Measurements from ENCODE around the gene C10orf90. TPM values are rescaled to one million over a fixed set of nuclear protein-coding genes. Genes with fewer than 3 reads are reported as not detected.

The C10orf90 gene
- polyA plus RNA-seq, 6 donors from 2014 or later = not detected

- DNase-seq (no peak), ATAC-seq (ENCODE audit: low read depth in 2 of 2) (no peak)
- Mint-ChIP-seq H3K9me3 (peaks cover 0 to 3% (median 2%) of the 10 kb centered on the region in 7 donors), H3K27me3 (peaks cover 5 to 16% (median 8%) of the 10 kb centered on the region in 3 donors), H3K27ac (no peak overlapping the region), H3K36me3 (no peaks in the 10 kb centered on the region), H3K4me3 (no peak overlapping the region), H3K4me1 (no peaks in the 10 kb centered on the region)
These were observed 2.9 kb downstream of the C10orf90 start for GRCh38 chr10:126667568-126667967.

GRCh38 chr10:126665207-126665606, 5.3 kb downstream of the C10orf90 start:
- DNase-seq (no peak), ATAC-seq (ENCODE audit: low read depth in 2 of 2) (no peak)
- no peaks in the 10 kb centered on the region for H3K4me1 Mint-ChIP-seq
- H3K9me3 Mint-ChIP-seq = peaks cover 0 to 3% (median 0%) of the 10 kb centered on the region in 7 donors
- H3K36me3 Mint-ChIP-seq = no peaks in the 10 kb centered on the region
- no peak overlapping the region for H3K27ac Mint-ChIP-seq
- no peak overlapping the region for H3K4me3 Mint-ChIP-seq
- peaks cover 5 to 18% (median 8%) of the 10 kb centered on the region in 3 donors for H3K27me3 Mint-ChIP-seq

- Mint-ChIP-seq H3K27ac (no peak overlapping the region), H3K36me3 (no peaks in the 10 kb centered on the region), H3K9me3 (peaks cover 0 to 3% (median 0%) of the 10 kb centered on the region in 7 donors), H3K27me3 (peaks cover 8 to 18% (median 8%) of the 10 kb centered on the region in 3 donors), H3K4me1 (no peaks in the 10 kb centered on the region), H3K4me3 (peak overlapping the region in 1 of 8 donors; percentile 31)
- ATAC-seq (ENCODE audit: low read depth in 2 of 2) (no peak), DNase-seq (no peak)
These were observed 6.6 kb downstream of the C10orf90 start for GRCh38 chr10:126663880-126664279.

GRCh38 chr10:126663328-126663727, 7.2 kb downstream of the C10orf90 start:
- DNase-seq (no peak), ATAC-seq (ENCODE audit: low read depth in 2 of 2) (no peak)
- Mint-ChIP-seq H3K27ac (no peak overlapping the region), H3K27me3 (peaks cover 8 to 18% (median 8%) of the 10 kb centered on the region in 3 donors), H3K36me3 (no peaks in the 10 kb centered on the region), H3K9me3 (peaks cover 0 to 3% (median 0%) of the 10 kb centered on the region in 7 donors), H3K4me3 (no peak overlapping the region), H3K4me1 (no peaks in the 10 kb centered on the region)

- DNase-seq (no peak), ATAC-seq (ENCODE audit: low read depth in 2 of 2) (no peak)
- Mint-ChIP-seq H3K4me1 (no peaks in the 10 kb centered on the region), H3K4me3 (no peak overlapping the region), H3K27me3 (peaks cover 8 to 18% (median 8%) of the 10 kb centered on the region in 3 donors), H3K36me3 (no peaks in the 10 kb centered on the region), H3K27ac (no peak overlapping the region), H3K9me3 (peaks cover 0 to 3% (median 0%) of the 10 kb centered on the region in 7 donors)
These were observed 8.5 kb downstream of the C10orf90 start for GRCh38 chr10:126661841-126662515.

GRCh38 chr10:126661356-126661755, 9.1 kb downstream of the C10orf90 start:
- ATAC-seq (ENCODE audit: low read depth in 2 of 2) = no peak
- no peaks in the 10 kb centered on the region for H3K36me3 Mint-ChIP-seq
- no peak overlapping the region for H3K27ac Mint-ChIP-seq
- DNase-seq = no peak
- H3K4me3 Mint-ChIP-seq = no peak overlapping the region
- H3K9me3 Mint-ChIP-seq = peaks cover 0 to 3% (median 0%) of the 10 kb centered on the region in 7 donors
- H3K4me1 Mint-ChIP-seq = no peaks in the 10 kb centered on the region
- peaks cover 8 to 18% (median 8%) of the 10 kb centered on the region in 3 donors for H3K27me3 Mint-ChIP-seq

- Mint-ChIP-seq H3K9me3 (peaks cover 0 to 3% (median 0%) of the 10 kb centered on the region in 7 donors), H3K27me3 (peaks cover 4 to 13% (median 8%) of the 10 kb centered on the region in 3 donors), H3K36me3 (no peaks in the 10 kb centered on the region), H3K27ac (peak overlapping the region in 1 of 6 donors; percentile 44), H3K4me3 (no peak overlapping the region), H3K4me1 (no peaks in the 10 kb centered on the region)
- no peak for ATAC-seq (ENCODE audit: low read depth in 2 of 2)
- no peak for DNase-seq
These were observed 10.7 kb downstream of the C10orf90 start for GRCh38 chr10:126659750-126660149.

GRCh38 chr10:126658928-126659327, 11.6 kb downstream of the C10orf90 start:
- H3K36me3 Mint-ChIP-seq = no peaks in the 10 kb centered on the region
- peak overlapping the region in 1 of 6 donors; percentile 52 for H3K27ac Mint-ChIP-seq
- no peaks in the 10 kb centered on the region for H3K4me1 Mint-ChIP-seq
- H3K27me3 Mint-ChIP-seq = peaks cover 4 to 13% (median 8%) of the 10 kb centered on the region in 3 donors
- DNase-seq (no peak), ATAC-seq (ENCODE audit: low read depth in 2 of 2) (no peak)
- H3K9me3 Mint-ChIP-seq = peaks cover 0 to 3% (median 0%) of the 10 kb centered on the region in 7 donors
- no peak overlapping the region for H3K4me3 Mint-ChIP-seq

- H3K4me3 Mint-ChIP-seq = no peak overlapping the region
- no peak for DNase-seq
- no peaks in the 10 kb centered on the region for H3K36me3 Mint-ChIP-seq
- H3K27me3 Mint-ChIP-seq = peaks cover under 1 to 7% (median 2%) of the 10 kb centered on the region in 3 donors
- no peak for ATAC-seq (ENCODE audit: low read depth in 2 of 2)
- peaks cover 0 to 4% (median 0%) of the 10 kb centered on the region in 7 donors for H3K9me3 Mint-ChIP-seq
- H3K4me1 Mint-ChIP-seq = no peaks in the 10 kb centered on the region
- H3K27ac Mint-ChIP-seq = no peak overlapping the region
These were observed 15.9 kb downstream of the C10orf90 start for GRCh38 chr10:126654579-126654978.

GRCh38 chr10:126651467-126651866, 19.0 kb downstream of the C10orf90 start:
- ATAC-seq (ENCODE audit: low read depth in 2 of 2) (no peak), DNase-seq (no peak)
- Mint-ChIP-seq H3K27me3 (peaks cover 4 to 5% (median 5%) of the 10 kb centered on the region in 3 donors), H3K9me3 (peaks cover 0 to 9% (median 0%) of the 10 kb centered on the region in 7 donors), H3K27ac (no peak overlapping the region), H3K36me3 (no peaks in the 10 kb centered on the region), H3K4me3 (no peak overlapping the region), H3K4me1 (no peaks in the 10 kb centered on the region)

- no peaks in the 10 kb centered on the region for H3K4me1 Mint-ChIP-seq
- DNase-seq = no peak
- no peak overlapping the region for H3K4me3 Mint-ChIP-seq
- no peak for ATAC-seq (ENCODE audit: low read depth in 2 of 2)
- peaks cover 0 to 9% (median 0%) of the 10 kb centered on the region in 7 donors for H3K9me3 Mint-ChIP-seq
- no peaks in the 10 kb centered on the region for H3K36me3 Mint-ChIP-seq
- H3K27ac Mint-ChIP-seq = no peak overlapping the region
- H3K27me3 Mint-ChIP-seq = peaks cover 4 to 5% (median 5%) of the 10 kb centered on the region in 3 donors
These were observed 20.3 kb downstream of the C10orf90 start for GRCh38 chr10:126650161-126650560.

GRCh38 chr10:126647116-126647515, 23.4 kb downstream of the C10orf90 start:
- DNase-seq = no peak
- Mint-ChIP-seq H3K4me3 (no peak overlapping the region), H3K36me3 (no peaks in the 10 kb centered on the region), H3K4me1 (peaks cover 0 to 4% (median 0%) of the 10 kb centered on the region in 3 donors), H3K27me3 (peaks cover 5 to 7% (median 5%) of the 10 kb centered on the region in 3 donors), H3K9me3 (peaks cover 0 to 15% (median 3%) of the 10 kb centered on the region in 7 donors), H3K27ac (no peak overlapping the region)
- no peak for ATAC-seq (ENCODE audit: low read depth in 2 of 2)

GRCh38 chr10:126646110-126646509, 24.4 kb downstream of the C10orf90 start:
- Mint-ChIP-seq H3K4me1 (peaks cover 0 to 4% (median 0%) of the 10 kb centered on the region in 3 donors), H3K27me3 (peaks cover 3 to 5% (median 5%) of the 10 kb centered on the region in 3 donors), H3K36me3 (no peaks in the 10 kb centered on the region), H3K9me3 (peaks cover 0 to 15% (median 2%) of the 10 kb centered on the region in 7 donors), H3K4me3 (no peak overlapping the region), H3K27ac (no peak overlapping the region)
- ATAC-seq (ENCODE audit: low read depth in 2 of 2) (no peak), DNase-seq (no peak)

- DNase-seq = no peak
- H3K4me3 Mint-ChIP-seq = no peak overlapping the region
- H3K27me3 Mint-ChIP-seq = peaks cover 0 to 3% (median 0%) of the 10 kb centered on the region in 3 donors
- H3K27ac Mint-ChIP-seq = peak overlapping the region in 1 of 6 donors; percentile 55
- no peaks in the 10 kb centered on the region for H3K36me3 Mint-ChIP-seq
- H3K4me1 Mint-ChIP-seq = peaks cover 0 to 4% (median 0%) of the 10 kb centered on the region in 3 donors
- ATAC-seq (ENCODE audit: low read depth in 2 of 2) = no peak
- peaks cover 0 to 7% (median 3%) of the 10 kb centered on the region in 7 donors for H3K9me3 Mint-ChIP-seq
These were observed 30.1 kb downstream of the C10orf90 start for GRCh38 chr10:126640401-126640800.
